ENCODE measurements around the gene TBC1D14.

Gene TBC1D14

DNA sequence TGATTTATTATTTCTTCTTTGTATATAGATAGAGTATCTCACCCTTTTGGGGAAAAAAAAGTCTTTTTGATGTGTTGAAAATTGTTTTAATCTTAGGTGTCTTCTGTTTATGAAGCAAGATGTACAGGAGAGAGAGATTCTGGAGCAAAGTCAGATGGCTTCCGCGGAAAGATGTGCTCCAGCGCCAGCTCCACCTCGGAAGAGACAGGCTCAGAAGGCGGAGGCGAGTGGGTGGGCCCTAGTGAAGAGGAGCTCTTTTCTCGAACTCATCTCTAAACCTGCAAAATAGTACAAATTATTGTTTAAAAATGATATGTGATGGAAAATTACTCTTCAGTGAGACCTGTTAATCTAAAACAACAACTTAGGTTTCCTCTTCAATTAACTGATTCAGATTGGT, 28.9 kb upstream of the TBC1D14 start:
- no peak overlapping the region for H3K27ac ChIP-seq (ENCODE audit: low read depth in 2 of 2, low read length in 2 of 2)

DNA sequence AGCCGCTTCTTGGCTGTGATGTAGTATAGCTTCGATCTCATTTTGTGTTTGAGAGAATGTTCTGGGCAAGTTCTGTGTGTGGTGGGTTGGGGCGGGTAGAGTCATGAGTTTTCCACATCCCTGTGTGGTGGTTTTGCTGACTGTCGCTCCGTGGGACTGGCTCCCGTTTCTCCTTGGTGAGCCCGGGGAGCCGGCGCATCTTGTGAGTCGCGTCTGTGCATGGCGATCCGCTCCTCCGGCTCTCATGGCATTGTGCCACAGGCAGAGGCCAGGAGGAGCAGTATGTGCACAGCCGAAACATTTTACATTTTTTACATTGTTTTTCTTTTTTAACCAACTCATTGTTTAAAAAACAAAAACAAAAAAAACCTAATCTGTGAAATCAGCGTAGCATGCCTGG, 27.7 kb upstream of the TBC1D14 start:
- H3K9me3 ChIP-seq (ENCODE audit: control insufficient read depth in 2 of 2, low read length in 2 of 2), result no peaks in the 10 kb centered on the region
- H3K27ac ChIP-seq (ENCODE audit: low read depth in 2 of 2, low read length in 2 of 2), result no peak overlapping the region
- no peak overlapping the region for H3K9ac ChIP-seq (ENCODE audit: low read depth in 1 of 2, low read length in 2 of 2)
- peaks cover 53% of the 10 kb centered on the region in 2 donors for H3K36me3 ChIP-seq (ENCODE audit: control insufficient read depth in 2 of 2, insufficient read depth in 2 of 2, low read length in 2 of 2)
- no peaks in the 10 kb centered on the region for H3K27me3 ChIP-seq (ENCODE audit: control insufficient read depth in 2 of 2, insufficient read depth in 2 of 2, low read length in 2 of 2)
- H3K4me1 ChIP-seq (ENCODE audit: control insufficient read depth in 2 of 2, insufficient read depth in 2 of 2, low read length in 2 of 2), result no peaks in the 10 kb centered on the region
- H3K4me3 ChIP-seq (ENCODE audit: low read length in 2 of 2), result no peak overlapping the region

More for the DNA sequence above, 28.9 kb upstream of the TBC1D14 start:
- no peaks in the 10 kb centered on the region for H3K4me1 ChIP-seq (ENCODE audit: control insufficient read depth in 2 of 2, insufficient read depth in 2 of 2, low read length in 2 of 2)
- H3K9ac ChIP-seq (ENCODE audit: low read depth in 1 of 2, low read length in 2 of 2), result no peak overlapping the region
- no peaks in the 10 kb centered on the region for H3K27me3 ChIP-seq (ENCODE audit: control insufficient read depth in 2 of 2, insufficient read depth in 2 of 2, low read length in 2 of 2)
- H3K9me3 ChIP-seq (ENCODE audit: control insufficient read depth in 2 of 2, low read length in 2 of 2), result no peaks in the 10 kb centered on the region
- H3K4me3 ChIP-seq (ENCODE audit: low read length in 2 of 2), result no peak overlapping the region
- H3K36me3 ChIP-seq (ENCODE audit: control insufficient read depth in 2 of 2, insufficient read depth in 2 of 2, low read length in 2 of 2), result peaks cover 59 to 62% of the 10 kb centered on the region in 2 donors

DNA sequence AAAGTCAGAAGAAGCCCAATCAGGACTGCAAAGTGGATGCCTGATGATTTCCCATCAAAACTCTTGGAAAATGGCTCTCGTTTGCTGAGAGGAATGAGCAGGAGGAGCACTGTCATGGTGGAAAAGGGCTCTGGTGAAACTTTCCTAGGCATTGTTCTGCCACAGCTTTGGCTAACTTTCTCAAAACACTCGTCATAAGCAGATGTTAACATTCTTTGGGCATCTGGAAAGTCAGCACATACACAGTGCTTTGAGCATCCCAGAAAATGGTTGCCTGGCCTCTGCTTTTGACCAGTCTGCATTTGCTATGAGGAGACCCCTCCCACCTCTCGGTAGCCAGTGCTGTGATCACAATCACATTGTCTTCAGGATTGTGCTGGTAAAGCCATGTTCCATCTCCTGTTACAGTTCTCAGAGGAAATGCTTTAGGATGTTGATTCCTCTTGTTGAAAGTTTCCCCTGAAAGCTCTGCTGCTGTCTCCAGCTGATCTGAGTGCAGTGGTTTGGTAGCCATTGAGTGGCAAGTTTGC, 25.2 kb upstream of the TBC1D14 start:
- H3K36me3 ChIP-seq (ENCODE audit: control insufficient read depth in 2 of 2, insufficient read depth in 2 of 2, low read length in 2 of 2), result peaks cover 33 to 35% of the 10 kb centered on the region in 2 donors
- no peaks in the 10 kb centered on the region for H3K4me1 ChIP-seq (ENCODE audit: control insufficient read depth in 2 of 2, insufficient read depth in 2 of 2, low read length in 2 of 2)
- no peaks in the 10 kb centered on the region for H3K27me3 ChIP-seq (ENCODE audit: control insufficient read depth in 2 of 2, insufficient read depth in 2 of 2, low read length in 2 of 2)
- H3K9me3 ChIP-seq (ENCODE audit: control insufficient read depth in 2 of 2, low read length in 2 of 2), result no peaks in the 10 kb centered on the region
- no peak overlapping the region for H3K4me3 ChIP-seq (ENCODE audit: low read length in 2 of 2)
- H3K9ac ChIP-seq (ENCODE audit: low read depth in 1 of 2, low read length in 2 of 2), result no peak overlapping the region
- no peak overlapping the region for H3K27ac ChIP-seq (ENCODE audit: low read depth in 2 of 2, low read length in 2 of 2)

- no peak overlapping the region for H3K9ac ChIP-seq (ENCODE audit: low read depth in 1 of 2, low read length in 2 of 2)
- H3K36me3 ChIP-seq (ENCODE audit: control insufficient read depth in 2 of 2, insufficient read depth in 2 of 2, low read length in 2 of 2), result peaks cover 21 to 22% of the 10 kb centered on the region in 2 donors
- H3K27me3 ChIP-seq (ENCODE audit: control insufficient read depth in 2 of 2, insufficient read depth in 2 of 2, low read length in 2 of 2), result no peaks in the 10 kb centered on the region
- H3K9me3 ChIP-seq (ENCODE audit: control insufficient read depth in 2 of 2, low read length in 2 of 2), result no peaks in the 10 kb centered on the region
- no peak overlapping the region for H3K4me3 ChIP-seq (ENCODE audit: low read length in 2 of 2)
- no peaks in the 10 kb centered on the region for H3K4me1 ChIP-seq (ENCODE audit: control insufficient read depth in 2 of 2, insufficient read depth in 2 of 2, low read length in 2 of 2)
- no peak overlapping the region for H3K27ac ChIP-seq (ENCODE audit: low read depth in 2 of 2, low read length in 2 of 2)
These were observed 23.6 kb upstream of the TBC1D14 start for GRCh38 chr4:6885953-6886557.

- Histone ChIP-seq H3K27me3 (ENCODE audit: control insufficient read depth in 2 of 2, insufficient read depth in 2 of 2, low read length in 2 of 2) (no peaks in the 10 kb centered on the region), H3K4me1 (ENCODE audit: control insufficient read depth in 2 of 2, insufficient read depth in 2 of 2, low read length in 2 of 2) (peaks cover 1 to 3% of the 10 kb centered on the region in 2 donors), H3K9ac (ENCODE audit: low read depth in 1 of 2, low read length in 2 of 2) (no peak overlapping the region), H3K27ac (ENCODE audit: low read depth in 2 of 2, low read length in 2 of 2) (no peak overlapping the region), H3K9me3 (ENCODE audit: control insufficient read depth in 2 of 2, low read length in 2 of 2) (no peaks in the 10 kb centered on the region), H3K4me3 (ENCODE audit: low read length in 2 of 2) (no peak overlapping the region), H3K36me3 (ENCODE audit: control insufficient read depth in 2 of 2, insufficient read depth in 2 of 2, low read length in 2 of 2) (peaks cover 12 to 13% of the 10 kb centered on the region in 2 donors)
These were observed 22.7 kb upstream of the TBC1D14 start for GRCh38 chr4:6886886-6887285.

DNA sequence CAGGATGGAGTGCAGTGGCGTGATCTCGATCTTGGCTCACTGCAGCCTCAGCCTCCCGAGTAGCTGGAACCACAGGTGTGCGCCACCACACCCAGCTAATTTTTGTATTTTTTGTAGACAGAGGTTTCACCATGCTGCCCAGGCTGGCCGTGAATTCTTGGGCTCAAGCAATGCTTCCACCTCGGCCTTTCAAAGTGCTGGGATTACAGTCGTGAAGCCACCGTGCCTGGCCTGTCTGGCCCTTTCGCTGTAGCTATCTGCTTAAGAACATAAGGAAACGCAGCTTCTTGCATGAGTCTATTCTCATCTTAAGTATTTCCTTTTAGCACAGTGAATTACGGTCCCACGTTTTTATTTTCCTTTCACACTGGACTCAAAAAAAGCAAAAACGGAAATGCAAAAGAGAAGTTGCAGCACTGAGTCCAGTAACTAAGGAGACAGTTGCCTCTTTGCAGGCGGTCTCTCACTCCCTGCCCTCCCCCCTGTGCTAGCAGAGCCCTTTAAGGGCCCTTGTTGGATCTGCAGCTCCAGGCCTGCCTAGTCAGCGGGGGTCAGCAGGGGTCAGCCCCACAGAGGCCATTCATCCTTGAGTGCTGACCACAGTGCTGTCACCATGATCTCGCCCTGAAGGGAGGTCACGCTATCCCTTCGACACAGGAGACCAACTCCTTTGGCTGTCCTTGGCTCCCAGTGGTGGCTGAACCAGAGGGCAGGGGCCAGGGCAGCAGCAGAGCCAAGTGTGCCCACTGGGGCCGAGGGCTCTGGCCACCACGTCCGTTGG, 21.8 kb upstream of the TBC1D14 start:
- Histone ChIP-seq H3K4me3 (ENCODE audit: low read length in 2 of 2) (no peak overlapping the region), H3K4me1 (ENCODE audit: control insufficient read depth in 2 of 2, insufficient read depth in 2 of 2, low read length in 2 of 2) (peaks cover 10 to 12% of the 10 kb centered on the region in 2 donors), H3K9ac (ENCODE audit: low read depth in 1 of 2, low read length in 2 of 2) (no peak overlapping the region), H3K9me3 (ENCODE audit: control insufficient read depth in 2 of 2, low read length in 2 of 2) (no peaks in the 10 kb centered on the region), H3K27me3 (ENCODE audit: control insufficient read depth in 2 of 2, insufficient read depth in 2 of 2, low read length in 2 of 2) (no peaks in the 10 kb centered on the region), H3K27ac (ENCODE audit: low read depth in 2 of 2, low read length in 2 of 2) (peak overlapping the region in 1 of 2 donors; percentile 13), H3K36me3 (ENCODE audit: control insufficient read depth in 2 of 2, insufficient read depth in 2 of 2, low read length in 2 of 2) (peaks cover 6 to 10% of the 10 kb centered on the region in 2 donors)

DNA sequence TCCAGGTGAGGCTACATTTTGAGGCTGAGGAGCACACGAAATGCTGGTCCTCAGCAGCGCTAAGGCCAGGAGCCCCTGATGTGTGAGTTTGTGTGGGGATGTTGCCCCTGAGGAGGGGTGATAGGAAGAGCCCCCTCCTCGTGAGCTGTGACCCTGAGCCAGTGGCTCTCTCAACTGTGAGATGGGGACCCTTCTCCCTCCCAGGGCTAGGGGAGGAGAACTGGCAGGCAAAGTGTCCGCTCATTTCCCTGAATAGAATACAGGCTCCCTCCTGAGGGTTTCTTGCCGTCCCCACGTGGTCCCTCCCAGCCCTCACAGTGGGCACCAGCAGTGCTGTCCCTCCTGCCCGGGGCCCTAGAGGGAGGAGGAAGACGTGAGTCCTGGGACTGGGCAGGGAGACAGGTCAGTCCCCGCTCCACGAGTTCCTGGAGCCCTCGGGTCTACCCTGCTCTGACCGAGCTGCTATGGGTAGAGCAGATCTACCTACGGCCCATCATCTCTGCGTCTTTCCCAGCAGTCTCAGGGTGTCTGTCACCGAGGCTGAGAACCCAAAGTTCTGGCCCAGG, 21.0 kb upstream of the TBC1D14 start:
- H3K9ac ChIP-seq (ENCODE audit: low read depth in 1 of 2, low read length in 2 of 2), result no peak overlapping the region
- H3K9me3 ChIP-seq (ENCODE audit: control insufficient read depth in 2 of 2, low read length in 2 of 2), result no peaks in the 10 kb centered on the region
- no peaks in the 10 kb centered on the region for H3K27me3 ChIP-seq (ENCODE audit: control insufficient read depth in 2 of 2, insufficient read depth in 2 of 2, low read length in 2 of 2)
- H3K36me3 ChIP-seq (ENCODE audit: control insufficient read depth in 2 of 2, insufficient read depth in 2 of 2, low read length in 2 of 2), result peaks cover 0 to 3% of the 10 kb centered on the region in 2 donors
- peaks cover 15 to 16% of the 10 kb centered on the region in 2 donors for H3K4me1 ChIP-seq (ENCODE audit: control insufficient read depth in 2 of 2, insufficient read depth in 2 of 2, low read length in 2 of 2)
- H3K4me3 ChIP-seq (ENCODE audit: low read length in 2 of 2), result no peak overlapping the region
- peak overlapping the region in 1 of 2 donors; percentile 13 for H3K27ac ChIP-seq (ENCODE audit: low read depth in 2 of 2, low read length in 2 of 2)

- no peak overlapping the region for H3K4me3 ChIP-seq (ENCODE audit: low read length in 2 of 2)
- H3K27ac ChIP-seq (ENCODE audit: low read depth in 2 of 2, low read length in 2 of 2), result no peak overlapping the region
- H3K36me3 ChIP-seq (ENCODE audit: control insufficient read depth in 2 of 2, insufficient read depth in 2 of 2, low read length in 2 of 2), result peaks cover 0 to 2% of the 10 kb centered on the region in 2 donors
- no peak overlapping the region for H3K9ac ChIP-seq (ENCODE audit: low read depth in 1 of 2, low read length in 2 of 2)
- H3K9me3 ChIP-seq (ENCODE audit: control insufficient read depth in 2 of 2, low read length in 2 of 2), result no peaks in the 10 kb centered on the region
- no peaks in the 10 kb centered on the region for H3K27me3 ChIP-seq (ENCODE audit: control insufficient read depth in 2 of 2, insufficient read depth in 2 of 2, low read length in 2 of 2)
- peaks cover 19 to 20% of the 10 kb centered on the region in 2 donors for H3K4me1 ChIP-seq (ENCODE audit: control insufficient read depth in 2 of 2, insufficient read depth in 2 of 2, low read length in 2 of 2)
These were observed 20.4 kb upstream of the TBC1D14 start for GRCh38 chr4:6889101-6889735.

- no peaks in the 10 kb centered on the region for H3K27me3 ChIP-seq (ENCODE audit: control insufficient read depth in 2 of 2, insufficient read depth in 2 of 2, low read length in 2 of 2)
These were observed 19.8 kb upstream of the TBC1D14 start for GRCh38 chr4:6889736-6890324.

More at GRCh38 chr4:6889736-6890324, 19.8 kb upstream of the TBC1D14 start:
- H3K27ac ChIP-seq (ENCODE audit: low read depth in 2 of 2, low read length in 2 of 2), result no peak overlapping the region
- H3K9me3 ChIP-seq (ENCODE audit: control insufficient read depth in 2 of 2, low read length in 2 of 2), result no peaks in the 10 kb centered on the region
- H3K9ac ChIP-seq (ENCODE audit: low read depth in 1 of 2, low read length in 2 of 2), result no peak overlapping the region
- H3K36me3 ChIP-seq (ENCODE audit: control insufficient read depth in 2 of 2, insufficient read depth in 2 of 2, low read length in 2 of 2), result no peaks in the 10 kb centered on the region
- no peak overlapping the region for H3K4me3 ChIP-seq (ENCODE audit: low read length in 2 of 2)
- H3K4me1 ChIP-seq (ENCODE audit: control insufficient read depth in 2 of 2, insufficient read depth in 2 of 2, low read length in 2 of 2), result peaks cover 19 to 20% of the 10 kb centered on the region in 2 donors

Measured in mucosa of rectum (tissue), 2 donors.